Neuronal stem cell (in vitro differentiated cells): ENCODE results near the gene PPARG.
A peak's percentile ranks its signal among the peaks of the same experiment; 100 is the strongest.

Experiments used
- DNase-seq: peaks from one replicate; pipeline ENCODE4 v3.0.0-alpha.2; 2013; ENCODE audit warnings: low spot score
- H2AFZ ChIP-seq: one replicate; pipeline ENCODE4 v1.6.1; 2013; ENCODE audit warnings: mild to moderate bottlenecking, low read length, inconsistent platforms
- H2AK5ac ChIP-seq: 2 replicates; pipeline ENCODE4 v1.6.1; 2013; ENCODE audit warnings: low read depth, mild to moderate bottlenecking, inconsistent platforms, low read length, moderate library complexity, mixed read lengths
- H2BK120ac ChIP-seq: 2 replicates; pipeline ENCODE4 v1.6.1; 2013; ENCODE audit warnings: low read depth, mild to moderate bottlenecking, inconsistent platforms, low read length, moderate library complexity, mixed read lengths
- H2BK12ac ChIP-seq: one replicate; pipeline ENCODE4 v1.6.1; 2013; ENCODE audit warnings: low read length, inconsistent platforms
- H2BK15ac ChIP-seq: 2 replicates; pipeline ENCODE4 v1.6.1; 2013; ENCODE audit warnings: mild to moderate bottlenecking, low read length, inconsistent platforms, mixed read lengths
- H2BK5ac ChIP-seq: one replicate; pipeline ENCODE4 v1.6.1; 2013; ENCODE audit warnings: inconsistent platforms, mild to moderate bottlenecking, low read length, moderate library complexity
- H3K14ac ChIP-seq: one replicate; pipeline ENCODE4 v1.6.1; 2013; ENCODE audit warnings: low read length, inconsistent platforms
- H3K18ac ChIP-seq: 2 replicates; pipeline ENCODE4 v1.6.1; 2013; ENCODE audit warnings: low read length, inconsistent platforms
- H3K23ac ChIP-seq: 2 replicates; pipeline ENCODE4 v1.6.1; 2013; ENCODE audit warnings: low read depth, mild to moderate bottlenecking, mixed read lengths, low read length, inconsistent platforms; ENCODE audit not compliant: poor library complexity
- H3K27ac ChIP-seq: replicated peaks from 3 replicates; pipeline ENCODE4 v1.5.1; 2013; ENCODE audit warnings: low read length, inconsistent platforms
- H3K27me3 ChIP-seq, 3 experiments: 2 replicates each; pipeline ENCODE4 v1.6.1; 2013; ENCODE audit warnings: low read length in 3 of 3, mild to moderate bottlenecking in 2 of 3, inconsistent platforms in 1 of 3, low read depth in 1 of 3, mixed read lengths in 1 of 3, moderate library complexity in 1 of 3; ENCODE audit not compliant: control insufficient read depth in 3 of 3, insufficient read depth in 3 of 3
- H3K36me3 ChIP-seq, 2 donors: replicated peaks in 1 of 2; 2 replicates each; pipeline ENCODE4 v1.6.1; 2013; ENCODE audit warnings: low read length in 2 of 2; ENCODE audit not compliant: control insufficient read depth in 2 of 2, insufficient read depth in 2 of 2
- H3K4ac ChIP-seq: 2 replicates; pipeline ENCODE4 v1.6.1; 2013; ENCODE audit warnings: inconsistent platforms, mild to moderate bottlenecking, low read length, moderate library complexity
- H3K4me1 ChIP-seq, 2 donors: 1 replicate in 1 of 2; 2 replicates in 1 of 2; pipeline ENCODE4 v1.6.1; 2013; ENCODE audit warnings: low read length in 2 of 2, low read depth in 1 of 2; ENCODE audit not compliant: control insufficient read depth in 2 of 2, insufficient read depth in 1 of 2
- H3K4me2 ChIP-seq: one replicate; pipeline ENCODE4 v1.6.1; 2013; ENCODE audit warnings: mild to moderate bottlenecking, low read length, inconsistent platforms; ENCODE audit not compliant: insufficient read depth, poor library complexity, severe bottlenecking
- H3K4me3 ChIP-seq, 2 donors: 2 replicates each; pipeline ENCODE4 v1.5.1; 2013; ENCODE audit warnings: low read length in 2 of 2, mild to moderate bottlenecking in 2 of 2, inconsistent platforms in 1 of 2, moderate library complexity in 1 of 2
- H3K79me1 ChIP-seq: one replicate; pipeline ENCODE4 v1.6.1; 2013; ENCODE audit warnings: low read depth, mild to moderate bottlenecking, inconsistent platforms, low read length, moderate library complexity
- H3K9ac ChIP-seq: one replicate; pipeline ENCODE4 v1.6.1; 2013; ENCODE audit warnings: mild to moderate bottlenecking, low read depth, low read length, inconsistent platforms; ENCODE audit not compliant: poor library complexity
- H3K9me3 ChIP-seq, 2 donors: replicated peaks in 1 of 2; 2 replicates each; pipeline versions ENCODE3 to v1.6.1; 2013; ENCODE audit warnings: low read length in 2 of 2, mild to moderate bottlenecking in 2 of 2, inconsistent platforms in 1 of 2, low read depth in 1 of 2, mixed read lengths in 1 of 2, moderate library complexity in 1 of 2; ENCODE audit not compliant: control insufficient read depth in 2 of 2, insufficient read depth in 1 of 2
- H4K8ac ChIP-seq: one replicate; pipeline ENCODE4 v1.6.1; 2013; ENCODE audit warnings: low read depth, mild to moderate bottlenecking, inconsistent platforms, low read length, moderate library complexity
- H4K91ac ChIP-seq: one replicate; pipeline ENCODE4 v1.6.1; 2013; ENCODE audit warnings: low read length, low read depth, mild to moderate bottlenecking, inconsistent platforms; ENCODE audit not compliant: poor library complexity
- WGBS, 2 donors: extraction: QIAGEN DNeasy Blood & Tissue Kit; methylation state at CpG; one replicate each; pipeline ENCODE4 v1.1.7; 2013; ENCODE audit warnings: missing lambda C conversion rate in 2 of 2, mixed read lengths in 1 of 2; ENCODE audit not compliant: insufficient read length in 2 of 2, insufficient replicate concordance in 1 of 2; ENCODE audit errors: extremely low coverage in 2 of 2; 5-methylcytosine and 5-hydroxymethylcytosine counted together

Gene PPARG

DNA sequence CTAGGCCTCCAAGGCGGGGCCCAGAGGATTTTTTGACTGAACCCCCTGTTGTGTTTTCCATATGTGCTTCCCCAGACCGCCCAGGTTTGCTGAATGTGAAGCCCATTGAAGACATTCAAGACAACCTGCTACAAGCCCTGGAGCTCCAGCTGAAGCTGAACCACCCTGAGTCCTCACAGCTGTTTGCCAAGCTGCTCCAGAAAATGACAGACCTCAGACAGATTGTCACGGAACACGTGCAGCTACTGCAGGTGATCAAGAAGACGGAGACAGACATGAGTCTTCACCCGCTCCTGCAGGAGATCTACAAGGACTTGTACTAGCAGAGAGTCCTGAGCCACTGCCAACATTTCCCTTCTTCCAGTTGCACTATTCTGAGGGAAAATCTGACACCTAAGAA is 145.0 kb downstream of the PPARG start:
- H3K27ac ChIP-seq, result no peak overlapping the region
- H3K14ac ChIP-seq, result no peak overlapping the region
- no peak overlapping the region for H4K8ac ChIP-seq
- H2AFZ ChIP-seq, result no peak overlapping the region
- no CpG with 5 or more reads among the region's 6 CpGs for WGBS, 2 donors
- H3K79me1 ChIP-seq, result no peaks in the 10 kb centered on the region
- no peak overlapping the region for H2AK5ac ChIP-seq
- no peak overlapping the region for H3K23ac ChIP-seq
- no peak overlapping the region for H3K9ac ChIP-seq
- no peak overlapping the region for H2BK12ac ChIP-seq
- H3K18ac ChIP-seq, result no peak overlapping the region
- H4K91ac ChIP-seq, result no peak overlapping the region
- no peak overlapping the region for H3K4me3 ChIP-seq
- no peak overlapping the region for H3K4ac ChIP-seq
- DNase-seq, result no peak
- no peaks in the 10 kb centered on the region for H3K36me3 ChIP-seq
- peaks cover 0 to 17% (median 0%) of the 10 kb centered on the region in 3 experiments for H3K27me3 ChIP-seq
- H3K4me1 ChIP-seq, result no peaks in the 10 kb centered on the region
- no peak overlapping the region for H3K4me2 ChIP-seq
- no peak overlapping the region for H2BK15ac ChIP-seq
- no peak overlapping the region for H2BK120ac ChIP-seq
- no peak overlapping the region for H2BK5ac ChIP-seq
- no peaks in the 10 kb centered on the region for H3K9me3 ChIP-seq

DNA sequence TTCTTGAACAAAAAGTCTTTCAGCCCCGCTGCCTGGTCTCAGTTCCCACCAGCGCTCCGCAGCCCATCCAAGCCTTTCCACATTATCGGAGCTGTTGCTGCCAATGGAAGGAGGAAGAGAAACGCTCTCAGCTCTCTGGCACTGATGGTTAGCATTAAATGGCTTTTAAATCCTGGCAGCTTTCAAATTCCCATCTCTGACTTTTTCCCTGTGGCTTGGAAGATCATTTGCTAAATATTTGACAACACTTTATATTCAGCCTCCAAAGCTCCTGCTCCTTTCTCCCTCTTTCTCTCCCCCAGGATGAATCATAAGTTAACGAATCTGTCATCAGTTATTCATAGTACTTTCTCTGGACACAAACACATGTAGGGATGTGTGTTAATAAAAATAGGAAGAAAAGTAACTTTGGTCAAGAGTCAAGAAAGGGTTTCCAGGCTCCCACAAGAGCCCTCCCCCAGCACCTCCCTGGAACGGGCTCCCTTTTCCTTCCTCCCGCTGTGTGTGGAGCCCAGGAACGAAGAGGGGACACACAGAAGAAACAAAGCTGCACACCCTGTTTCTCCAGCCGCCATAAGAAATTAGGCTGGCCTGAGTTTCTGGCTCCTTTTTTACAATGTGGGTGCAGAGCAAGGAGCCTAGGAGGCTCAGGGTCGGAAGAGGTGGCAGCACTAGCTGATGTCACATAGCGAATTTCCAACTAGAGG is 147.8 kb downstream of the PPARG start:
- H3K23ac ChIP-seq, result no peak overlapping the region
- no CpG with 5 or more reads among the region's 12 CpGs for WGBS, 2 donors
- H2AFZ ChIP-seq, result no peak overlapping the region
- no peak overlapping the region for H3K14ac ChIP-seq
- H4K8ac ChIP-seq, result no peak overlapping the region
- H2BK120ac ChIP-seq, result no peak overlapping the region
- H3K9ac ChIP-seq, result no peak overlapping the region
- H3K4me1 ChIP-seq, result peaks cover 3 to 10% of the 10 kb centered on the region in 2 donors
- no peak overlapping the region for H2BK15ac ChIP-seq
- no peak overlapping the region for H2BK5ac ChIP-seq
- peaks cover 0 to 17% (median 0%) of the 10 kb centered on the region in 3 experiments for H3K27me3 ChIP-seq
- no peak overlapping the region for H3K4me2 ChIP-seq
- no peak overlapping the region for H2BK12ac ChIP-seq
- H4K91ac ChIP-seq, result no peak overlapping the region
- no peaks in the 10 kb centered on the region for H3K79me1 ChIP-seq
- H3K4ac ChIP-seq, result no peak overlapping the region
- DNase-seq, result no peak
- H3K18ac ChIP-seq, result no peak overlapping the region
- no peak overlapping the region for H2AK5ac ChIP-seq
- no peak overlapping the region for H3K4me3 ChIP-seq
- H3K36me3 ChIP-seq, result no peaks in the 10 kb centered on the region
- H3K9me3 ChIP-seq, result no peaks in the 10 kb centered on the region
- H3K27ac ChIP-seq, result no peak overlapping the region

DNA sequence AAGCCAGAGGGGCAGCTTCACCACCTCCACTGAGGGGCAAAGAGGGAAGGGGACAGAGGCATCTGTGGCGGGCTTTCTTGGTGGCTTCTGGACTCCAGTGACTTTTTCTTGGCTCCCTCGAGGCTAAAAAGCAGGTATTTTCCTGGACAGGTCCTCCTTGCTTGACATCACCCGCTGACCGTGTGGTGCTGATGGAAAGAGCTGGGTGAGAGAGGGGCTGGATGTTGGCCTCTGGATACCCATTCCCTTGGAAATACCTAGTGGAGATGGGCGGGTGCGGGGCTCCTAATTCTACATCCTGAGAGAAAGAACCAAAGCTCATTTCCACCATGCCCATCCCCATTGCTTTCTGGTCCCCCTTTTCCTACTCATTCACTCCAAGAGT is 148.3 kb downstream of the PPARG start:
- Histone ChIP-seq H2BK15ac (no peak overlapping the region), H3K4me1 (peaks cover 3 to 10% of the 10 kb centered on the region in 2 donors), H2AFZ (no peak overlapping the region), H3K36me3 (no peaks in the 10 kb centered on the region), H3K4ac (no peak overlapping the region), H3K14ac (no peak overlapping the region), H3K23ac (no peak overlapping the region), H2BK5ac (no peak overlapping the region), H3K4me3 (no peak overlapping the region), H3K79me1 (no peaks in the 10 kb centered on the region), H3K9ac (no peak overlapping the region), H2AK5ac (no peak overlapping the region), H4K8ac (no peak overlapping the region), H3K4me2 (no peak overlapping the region), H3K27ac (no peak overlapping the region), H2BK120ac (no peak overlapping the region), H3K27me3 (peaks cover 0 to 20% (median 0%) of the 10 kb centered on the region in 3 experiments), H4K91ac (no peak overlapping the region), H2BK12ac (no peak overlapping the region), H3K9me3 (no peaks in the 10 kb centered on the region), H3K18ac (no peak overlapping the region)
- WGBS, 2 donors, result no CpG with 5 or more reads among the region's 6 CpGs
- DNase-seq, result no peak

DNA sequence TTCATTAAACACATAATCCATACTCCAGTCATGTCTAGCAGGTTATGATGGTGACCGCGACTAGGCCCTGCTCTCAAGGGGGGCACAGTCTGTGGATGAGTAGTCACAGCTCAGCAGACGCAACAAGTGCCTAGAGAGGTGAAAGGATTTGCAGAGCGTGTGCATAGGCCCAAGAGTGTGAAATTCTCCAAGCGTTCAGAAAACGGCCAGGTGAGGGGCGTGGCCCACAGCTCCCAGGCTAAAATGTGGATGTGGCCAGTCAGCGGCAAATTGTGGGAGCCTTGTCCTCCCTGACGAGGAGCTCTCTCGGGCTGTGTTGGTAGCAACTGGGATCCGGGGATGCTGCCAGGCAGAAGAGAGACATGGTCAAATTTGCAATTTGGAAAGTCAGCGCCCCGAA is 149.0 kb downstream of the PPARG start:
- WGBS, 2 donors, result no CpG with 5 or more reads among the region's 13 CpGs
- no peak for DNase-seq
- no peak overlapping the region for H2AFZ ChIP-seq

More for the DNA sequence above, 149.0 kb downstream of the PPARG start:
- no peak overlapping the region for H2BK12ac ChIP-seq
- H3K4me1 ChIP-seq, result peaks cover 3 to 10% of the 10 kb centered on the region in 2 donors
- no peak overlapping the region for H3K4ac ChIP-seq
- no peak overlapping the region for H3K18ac ChIP-seq
- H2BK15ac ChIP-seq, result no peak overlapping the region
- no peak overlapping the region for H3K4me2 ChIP-seq
- no peak overlapping the region for H3K23ac ChIP-seq
- no peaks in the 10 kb centered on the region for H3K36me3 ChIP-seq
- no peaks in the 10 kb centered on the region for H3K9me3 ChIP-seq
- no peak overlapping the region for H4K8ac ChIP-seq
- no peak overlapping the region for H2BK5ac ChIP-seq
- no peak overlapping the region for H3K14ac ChIP-seq
- H4K91ac ChIP-seq, result no peak overlapping the region
- no peak overlapping the region for H3K9ac ChIP-seq
- H3K4me3 ChIP-seq, result no peak overlapping the region
- H3K27ac ChIP-seq, result no peak overlapping the region
- no peaks in the 10 kb centered on the region for H3K79me1 ChIP-seq
- H2AK5ac ChIP-seq, result peak overlapping the region; percentile 23
- no peak overlapping the region for H2BK120ac ChIP-seq
- H3K27me3 ChIP-seq, result peaks cover 0 to 26% (median 0%) of the 10 kb centered on the region in 3 experiments
